ENCODE data around the gene ACBD6.

GRCh38 chr1:180288940-180289339, 213.4 kb downstream of the ACBD6 start:
- TF ChIP-seq POLR2A (IDR thresholded peaks at IDR 0.05; ENCODE audit: low read length) (no peak), GATA1 (IDR thresholded peaks at IDR 0.05; ENCODE audit: low read depth, low read length) (no peak)

Data from erythroblast (primary cell).